ENCODE measurements around the gene OVOL3. TPM values are rescaled to one million over a fixed set of nuclear protein-coding genes. Genes with fewer than 3 reads are reported as not detected.
A peak's percentile ranks its signal among the peaks of the same experiment; 100 is the strongest.
"Not testable (repeated sequence)": the region's sequence is repeated elsewhere in the genome, so short reads cannot be mapped to it uniquely, and the experiment has no call there.

OVOL3 gene
- total RNA-seq, 1 donor from 2014 or later = not detected

DNA sequence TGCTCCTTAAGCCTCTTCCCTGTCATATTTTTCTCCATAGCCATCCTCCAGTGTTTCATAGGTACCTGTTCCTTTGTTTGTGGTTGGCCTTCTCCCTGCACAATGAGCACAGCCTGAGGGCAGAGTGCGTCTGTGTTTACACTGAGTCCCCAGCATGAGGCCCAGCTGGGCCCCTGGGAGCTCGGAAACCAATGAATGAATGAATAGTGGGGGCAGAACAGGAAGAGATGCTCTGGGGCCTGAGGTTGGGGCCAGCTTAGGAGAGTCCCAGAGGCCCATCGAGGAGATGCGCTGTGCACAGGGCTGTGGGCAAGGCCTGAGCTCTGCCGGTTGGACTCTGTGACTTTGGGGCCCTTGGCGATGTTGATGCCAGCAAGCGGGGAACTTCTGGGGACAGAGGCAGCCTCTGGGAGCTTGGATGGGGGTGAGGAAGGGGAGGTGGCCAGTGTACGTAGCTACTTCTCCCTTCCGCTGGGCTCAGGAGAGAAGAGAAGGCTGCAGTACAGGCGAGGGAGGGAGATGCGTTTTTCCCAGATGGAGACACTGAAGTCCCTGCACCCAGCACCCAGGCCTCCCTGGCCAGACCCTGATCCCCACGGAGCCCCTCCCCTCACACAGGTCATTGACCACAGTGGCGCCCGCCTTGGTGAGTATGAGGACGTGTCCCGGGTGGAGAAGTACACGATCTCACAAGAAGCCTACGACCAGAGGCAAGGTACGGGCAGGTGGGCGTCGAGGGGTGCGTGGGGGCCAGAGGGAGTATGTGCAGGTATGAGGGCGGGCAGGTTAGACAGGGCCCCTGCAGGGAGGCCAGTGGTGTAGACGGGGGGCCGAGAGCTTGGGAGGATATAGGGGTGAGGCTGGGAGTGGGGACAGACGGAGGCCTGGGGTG is 9.4 kb downstream of the OVOL3 start:
- no peak for ATAC-seq
- DNase-seq = no peak
- intact Hi-C loops (cut with micrococcal nuclease) = no loop called here

DNA sequence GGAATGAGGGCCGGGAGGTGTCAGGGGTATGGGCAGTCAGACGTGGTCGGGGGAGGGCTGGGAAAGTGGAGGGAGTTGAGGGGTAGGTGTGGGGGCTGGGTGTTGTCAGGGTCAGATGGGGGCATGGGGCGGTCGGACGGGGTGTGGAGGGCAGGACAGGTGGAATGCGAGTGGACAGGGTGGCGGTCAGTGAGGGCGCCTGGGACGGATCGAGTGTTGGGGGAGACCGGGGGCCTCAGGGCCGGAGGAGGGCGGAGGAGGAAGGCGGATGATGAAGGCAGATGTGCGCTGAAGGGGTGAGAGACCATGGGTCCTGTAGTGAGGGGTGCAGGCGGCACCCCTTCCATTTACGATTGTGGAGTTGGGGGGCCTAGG is 10.0 kb downstream of the OVOL3 start:
- intact Hi-C loops (cut with micrococcal nuclease) = no loop called here
- DNase-seq (no peak), ATAC-seq (no peak)

DNA sequence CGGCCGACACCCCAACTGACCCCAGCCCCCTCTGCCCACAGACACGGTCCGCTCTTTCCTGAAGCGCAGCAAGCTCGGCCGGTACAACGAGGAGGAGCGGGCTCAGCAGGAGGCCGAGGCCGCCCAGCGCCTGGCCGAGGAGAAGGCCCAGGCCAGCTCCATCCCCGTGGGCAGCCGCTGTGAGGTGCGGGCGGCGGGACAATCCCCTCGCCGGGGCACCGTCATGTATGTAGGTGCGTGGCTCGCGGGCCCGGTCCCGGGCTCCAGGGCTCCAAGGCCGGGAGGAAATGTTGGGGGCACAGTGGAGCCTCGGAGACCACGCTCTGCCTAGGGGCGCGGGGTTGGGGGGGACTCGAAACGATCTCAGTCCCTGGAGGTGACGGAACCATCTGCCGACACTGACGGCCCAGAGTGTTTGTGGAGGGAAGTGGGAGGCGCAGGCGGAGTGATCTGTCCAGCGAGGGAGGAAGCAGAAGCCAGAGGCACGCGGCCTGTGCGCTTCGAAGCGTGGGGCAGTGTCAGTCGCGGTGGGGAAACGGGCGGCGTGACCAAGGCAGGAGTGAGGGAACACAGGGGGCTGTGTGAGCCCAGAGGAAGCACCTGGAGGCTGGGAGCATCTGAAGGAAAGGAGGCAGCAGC is 10.7 kb downstream of the OVOL3 start:
- DNase-seq (no peak), ATAC-seq (no peak)
- intact Hi-C loops (cut with micrococcal nuclease) = no loop called here

DNA sequence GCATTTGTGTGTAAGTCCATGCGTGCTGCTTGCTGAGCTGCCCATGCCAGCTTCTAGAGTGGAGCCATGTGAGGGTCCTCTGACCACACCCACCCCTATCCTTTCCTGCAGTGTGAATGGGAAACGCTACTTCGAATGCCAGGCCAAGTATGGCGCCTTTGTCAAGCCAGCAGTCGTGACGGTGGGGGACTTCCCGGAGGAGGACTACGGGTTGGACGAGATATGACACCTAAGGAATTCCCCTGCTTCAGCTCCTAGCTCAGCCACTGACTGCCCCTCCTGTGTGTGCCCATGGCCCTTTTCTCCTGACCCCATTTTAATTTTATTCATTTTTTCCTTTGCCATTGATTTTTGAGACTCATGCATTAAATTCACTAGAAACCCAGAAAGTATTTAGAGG is 14.6 kb downstream of the OVOL3 start:
- ATAC-seq = no peak
- intact Hi-C loops (cut with micrococcal nuclease) = loop anchor here (5.0 kb wide), 1 partner anchor 47 kb away; no protein-coding TSS in a partner anchor
- no peak for DNase-seq

GRCh38 chr19:36128392-36128736 is 17.4 kb downstream of the OVOL3 start:
- intact Hi-C loops (cut with micrococcal nuclease) = loop anchor here (5.0 kb wide), 1 partner anchor 44 kb away; no protein-coding TSS in a partner anchor
- DNase-seq (no peak), ATAC-seq (peak; percentile 33)

GRCh38 chr19:36131221-36131620 is 20.3 kb downstream of the OVOL3 start:
- ATAC-seq; intact Hi-C loops (cut with micrococcal nuclease): not testable (repeated sequence)
- DNase-seq = peak; percentile 61

GRCh38 chr19:36134867-36135266 is 23.9 kb downstream of the OVOL3 start:
- DNase-seq; intact Hi-C loops (cut with micrococcal nuclease); ATAC-seq: not testable (repeated sequence)

GRCh38 chr19:36136964-36137686 is 26.2 kb downstream of the OVOL3 start:
- ATAC-seq (peak; percentile 24), DNase-seq (peak; percentile 58)
- intact Hi-C loops (cut with micrococcal nuclease) = no loop called here

GRCh38 chr19:36139120-36139472 is 28.2 kb downstream of the OVOL3 start:
- intact Hi-C loops (cut with micrococcal nuclease) = no loop called here
- DNase-seq (no peak), ATAC-seq (no peak)

DNA sequence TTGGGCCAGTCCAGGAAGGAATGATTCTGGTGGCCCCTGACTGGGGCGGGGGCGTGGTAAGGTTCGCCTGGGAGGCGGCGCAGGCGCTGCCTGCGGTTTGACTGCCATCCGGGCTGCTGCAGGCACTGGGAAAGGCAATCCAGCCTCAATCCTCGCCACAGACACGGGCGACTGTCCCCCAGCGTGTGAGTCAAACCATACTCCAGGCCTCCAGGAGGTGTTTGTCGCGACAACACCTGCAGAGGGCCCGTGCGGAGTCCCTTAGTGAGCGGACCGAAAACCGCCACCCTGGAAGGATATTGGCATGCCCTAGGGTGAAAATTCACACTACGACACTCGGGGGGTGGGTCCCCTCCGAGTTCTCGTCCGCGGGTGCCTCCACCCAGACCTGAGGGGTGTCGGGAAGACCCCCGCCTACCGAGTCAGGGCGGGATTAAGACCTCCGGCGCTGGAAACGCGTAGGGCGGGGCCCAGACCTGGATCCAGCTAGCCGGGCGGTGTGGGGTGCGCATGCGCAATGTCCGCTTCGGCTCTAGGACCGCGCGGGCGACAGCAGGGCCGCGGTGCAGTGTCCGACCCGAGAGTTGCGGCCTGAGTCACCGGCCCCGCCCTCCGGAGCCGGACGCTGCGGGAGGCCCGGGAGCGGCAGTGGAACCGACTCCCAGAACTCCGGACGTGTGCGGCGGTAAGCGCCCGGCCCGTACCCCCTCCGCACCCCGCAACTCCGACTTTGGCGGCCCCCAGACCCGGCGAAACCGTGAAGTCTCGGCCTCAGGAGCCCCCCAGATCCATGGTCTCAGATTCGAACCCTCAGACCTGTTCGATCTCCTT is 28.7 kb downstream of the OVOL3 start, which contains the start of gene CAPNS1:
CAPNS1 (plus strand) TSS at position 594 of the 831 bp plus-strand sequence. CDS start 946 bp downstream, outside the sequence.
- DNase-seq (peak; percentile 99), ATAC-seq (peak; percentile 91)
- intact Hi-C loops (cut with micrococcal nuclease) = no loop called here

GRCh38 chr19:36140304-36141038 is 29.5 kb downstream of the OVOL3 start:
- intact Hi-C loops (cut with micrococcal nuclease) = no loop called here
- ATAC-seq (peak; percentile 26), DNase-seq (peak; percentile 53)

DNA sequence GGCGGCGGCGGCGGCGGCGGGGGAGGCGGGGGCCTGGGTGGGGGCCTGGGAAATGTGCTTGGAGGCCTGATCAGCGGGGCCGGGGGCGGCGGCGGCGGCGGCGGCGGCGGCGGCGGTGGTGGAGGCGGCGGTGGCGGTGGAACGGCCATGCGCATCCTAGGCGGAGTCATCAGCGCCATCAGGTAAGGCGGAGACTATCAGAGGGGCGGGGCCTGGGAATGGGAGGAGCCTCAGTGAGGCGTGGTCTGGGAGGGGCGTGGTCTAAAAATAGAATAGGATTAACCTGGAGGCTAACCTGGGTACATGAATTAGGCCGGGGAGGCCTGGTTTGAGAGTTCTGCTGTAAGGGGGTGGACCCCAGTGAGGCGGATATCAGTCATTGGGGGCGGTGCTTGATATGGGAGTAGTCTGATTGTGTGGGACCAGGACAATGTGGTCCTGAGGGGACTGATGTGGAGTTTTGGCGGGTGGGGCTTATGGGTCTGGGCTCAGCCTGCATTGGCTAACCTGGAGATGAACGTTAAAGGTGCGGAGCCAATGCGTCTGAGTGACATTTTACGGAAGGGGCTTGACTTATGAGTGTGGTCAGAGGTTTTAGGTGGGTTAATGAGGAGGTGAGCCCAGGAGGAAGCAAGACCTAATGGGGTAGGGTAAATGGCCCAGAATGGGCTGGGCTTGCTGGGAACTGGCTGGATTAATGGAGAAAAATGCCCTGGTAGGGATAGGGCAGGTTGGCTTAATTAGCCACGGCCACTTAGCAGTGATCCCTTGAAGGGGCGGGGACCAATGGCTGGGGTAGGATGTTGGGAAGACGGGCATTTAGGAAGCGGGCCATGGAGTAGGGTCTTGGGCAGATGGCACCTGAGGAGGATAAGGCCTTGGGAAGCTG is 30.3 kb downstream of the OVOL3 start:
- intact Hi-C loops (cut with micrococcal nuclease) = no loop called here
- ATAC-seq (peak; percentile 78), DNase-seq (peak; percentile 92)

DNA sequence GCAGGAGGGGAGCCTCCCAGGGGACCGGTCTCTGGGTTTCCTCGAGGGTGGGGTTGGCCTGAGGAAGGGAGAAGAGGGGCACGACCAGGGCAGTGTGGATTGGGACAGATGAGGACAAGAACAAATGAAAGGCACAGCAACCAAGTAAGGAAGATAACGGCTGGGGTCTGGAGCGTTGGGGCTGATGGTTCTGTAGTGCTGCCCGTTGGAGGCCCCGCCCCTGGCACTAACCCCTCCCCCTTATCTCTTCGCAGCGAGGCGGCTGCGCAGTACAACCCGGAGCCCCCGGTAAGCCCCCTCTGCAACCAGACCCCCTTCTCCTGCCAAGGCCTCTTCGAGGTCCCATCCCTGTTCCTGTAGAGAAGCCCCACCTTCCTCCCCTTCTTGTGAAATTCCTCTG is 31.1 kb downstream of the OVOL3 start:
- DNase-seq = no peak
- no peak for ATAC-seq
- intact Hi-C loops (cut with micrococcal nuclease) = no loop called here

GRCh38 chr19:36142496-36142895 is 31.6 kb downstream of the OVOL3 start:
- no peak for DNase-seq
- intact Hi-C loops (cut with micrococcal nuclease) = no loop called here
- ATAC-seq = no peak

GRCh38 chr19:36144624-36145023 is 33.7 kb downstream of the OVOL3 start:
- DNase-seq = no peak
- intact Hi-C loops (cut with micrococcal nuclease) = no loop called here
- no peak for ATAC-seq

- ATAC-seq = peak; percentile 9
- intact Hi-C loops (cut with micrococcal nuclease) = no loop called here
- peak; percentile 53 for DNase-seq
Observed at GRCh38 chr19:36149673-36150406, 38.9 kb downstream of the OVOL3 start.

- DNase-seq (no peak), ATAC-seq (peak; percentile 0)
- intact Hi-C loops (cut with micrococcal nuclease) = no loop called here
Observed at GRCh38 chr19:36150586-36150985, 39.6 kb downstream of the OVOL3 start.

All from left ventricle myocardium superior (tissue), 1 donor.